ENCODE data around the gene WAPL.

GRCh38 chr10:86526606-86527005 lies 5.0 kb upstream of the WAPL start:
- TF ChIP-seq CTCF (IDR thresholded peaks at IDR 0.05) (no peak), JUN (IDR thresholded peaks at IDR 0.05) (no peak)

Data from A549 (cell line).